Keratinocyte (primary cell): ENCODE measurements around the gene FAM50B. TPM values are rescaled to one million over a fixed set of nuclear protein-coding genes. Genes with fewer than 3 reads are reported as not detected.

Experiments used
- DNase-seq: peaks from one replicate; pipeline ENCODE4 v3.0.0-alpha.2; 2011; ENCODE audit warnings: low read depth, missing footprints, low spot score
- FAIRE-seq: peaks from 2 replicates; lab custom pipeline; 2011; peaks lifted over from hg19 to GRCh38; lab: Jason Lieb, UNC
- H2AFZ ChIP-seq: 2 replicates; pipeline ENCODE4 v1.6.0; 2012; ENCODE audit warnings: low read length, control low read depth, inconsistent platforms; ENCODE audit not compliant: control insufficient read depth
- H3K27ac ChIP-seq: 2 replicates; pipeline ENCODE4 v1.5.1; 2011; ENCODE audit warnings: low read length; ENCODE audit not compliant: control insufficient read depth, insufficient read depth
- H3K27me3 ChIP-seq: 3 replicates; pipeline ENCODE4 v1.6.0; 2011; ENCODE audit warnings: low read length; ENCODE audit not compliant: control insufficient read depth, insufficient read depth; ENCODE audit errors: extremely low read depth
- H3K36me3 ChIP-seq, 2 experiments: 2 replicates in 1 of 2; 3 replicates in 1 of 2; pipeline ENCODE4 v1.5.1; 2011; ENCODE audit warnings: low read length in 2 of 2, mild to moderate bottlenecking in 1 of 2; ENCODE audit not compliant: control insufficient read depth in 2 of 2, insufficient read depth in 2 of 2; ENCODE audit errors: extremely low read depth in 1 of 2
- H3K4me1 ChIP-seq: 3 replicates; pipeline ENCODE4 v1.5.1; 2011; ENCODE audit warnings: low read length; ENCODE audit not compliant: control insufficient read depth, insufficient read depth; ENCODE audit errors: extremely low read depth
- H3K4me2 ChIP-seq: 3 replicates; pipeline ENCODE4 v1.6.0; 2011; ENCODE audit warnings: low read depth, low read length; ENCODE audit not compliant: control insufficient read depth, insufficient read depth; ENCODE audit errors: extremely low read depth
- H3K4me3 ChIP-seq, 3 experiments: fragments of 200-600 bp in 1 of 3; sonication (generic) in 1 of 3; 2 replicates in 2 of 3; 3 replicates in 1 of 3; pipeline ENCODE4 v1.5.1; 2011 to 2016; ENCODE audit warnings: low read length in 3 of 3, mild to moderate bottlenecking in 3 of 3, control low read depth in 2 of 3, inconsistent platforms in 1 of 3, low read depth in 1 of 3, mixed read lengths in 1 of 3, mixed run types in 1 of 3, moderate library complexity in 1 of 3; ENCODE audit not compliant: control insufficient read depth in 2 of 3, insufficient read depth in 2 of 3; ENCODE audit errors: extremely low read depth in 1 of 3
- H3K79me2 ChIP-seq: 2 replicates; pipeline ENCODE4 v1.6.0; 2012; ENCODE audit warnings: low read length; ENCODE audit not compliant: control insufficient read depth, insufficient read depth
- H3K9ac ChIP-seq: 3 replicates; pipeline ENCODE4 v1.6.0; 2011; ENCODE audit warnings: low read length; ENCODE audit not compliant: control insufficient read depth, insufficient read depth; ENCODE audit errors: extremely low read depth
- H3K9me1 ChIP-seq: 3 replicates; pipeline ENCODE4 v1.6.0; 2011; ENCODE audit warnings: low read length; ENCODE audit not compliant: control insufficient read depth, insufficient read depth; ENCODE audit errors: extremely low read depth
- H3K9me3 ChIP-seq: 2 replicates; pipeline ENCODE4 v1.5.1; 2012; ENCODE audit warnings: low read depth, low read length; ENCODE audit not compliant: control insufficient read depth
- H4K20me1 ChIP-seq: 3 replicates; pipeline ENCODE4 v1.6.0; 2011; ENCODE audit warnings: low read length; ENCODE audit not compliant: control insufficient read depth, insufficient read depth; ENCODE audit errors: extremely low read depth
- CTCF ChIP-seq, 3 experiments: IDR thresholded peaks in 1 of 3; conservative IDR thresholded peaks in 1 of 3; optimal IDR thresholded peaks in 1 of 3; 2 replicates in 2 of 3; 3 replicates in 1 of 3; pipeline versions ENCODE3 to v1.5.1; 2011; ENCODE audit warnings: low read length in 3 of 3, mild to moderate bottlenecking in 3 of 3, moderate library complexity in 2 of 3, control low read depth in 1 of 3, inconsistent platforms in 1 of 3; ENCODE audit not compliant: insufficient read depth in 2 of 3; ENCODE audit errors: extremely low read depth in 1 of 3
- EZH2 ChIP-seq: IDR thresholded peaks from one replicate; pipeline ENCODE4 v1.6.1; 2012; ENCODE audit warnings: inconsistent platforms, mild to moderate bottlenecking, low read length, moderate library complexity
- dilution Hi-C: fragments of 300-500 bp; cut with MboI; formaldehyde crosslinking; loops from one replicate; pipeline ENCODE4 v1.7.0; 2020; ENCODE audit warnings: low sequenced_read_pairs; ENCODE audit not compliant: extremely low pct_ligation_motif_present
- polyA plus RNA-seq, 5 experiments: library from polyadenylated mRNA; depleted of rRNA in 3 of 5; stranded (reverse) in 3 of 5; stranded (forward) in 1 of 5; unstranded in 1 of 5; fragments of >200 nt; gene quantifications; 1 replicate in 1 of 5; 2 replicates in 3 of 5; 3 replicates in 1 of 5; pipeline versions ENCODE4 v1.2.1 to v1.2.3, GENCODE V29; 2011 to 2012; ENCODE audit warnings: missing spikeins in 2 of 5, low read depth in 1 of 5, low replicate concordance in 1 of 5

FAM50B gene
- polyA plus RNA-seq, 1 donor (not counting 4 experiments of a cell fraction or from before 2014, with no cell fraction given) = 4.0 TPM

GRCh38 chr6:3891883-3892282 lies 42.7 kb downstream of the FAM50B start:
- Histone ChIP-seq H3K4me1 (no peaks in the 10 kb centered on the region), H3K9ac (no peak overlapping the region), H3K79me2 (no peaks in the 10 kb centered on the region), H2AFZ (no peak overlapping the region), H3K4me3 (no peak overlapping the region), H3K9me1 (no peaks in the 10 kb centered on the region), H3K36me3 (no peaks in the 10 kb centered on the region), H3K27me3 (peaks cover 2% of the 10 kb centered on the region), H3K4me2 (no peak overlapping the region), H3K27ac (no peak overlapping the region), H4K20me1 (no peaks in the 10 kb centered on the region), H3K9me3 (no peaks in the 10 kb centered on the region)
- FAIRE-seq (no peak), DNase-seq (no peak)
- TF ChIP-seq CTCF (optimal IDR thresholded peaks at IDR 0.05 in 1 of 3, IDR thresholded peaks at IDR 0.05 in 1 of 3, conservative IDR thresholded peaks at IDR 0.05 in 1 of 3; ENCODE audit: extremely low read depth in 1 of 3, insufficient read depth in 2 of 3, low read length in 3 of 3) = no peak
- TF ChIP-seq EZH2 = no peak
- dilution Hi-C loops = no loop called here

GRCh38 chr6:3892603-3893002 lies 43.4 kb downstream of the FAM50B start:
- TF ChIP-seq EZH2 (no peak), CTCF (optimal IDR thresholded peaks at IDR 0.05 in 1 of 3, IDR thresholded peaks at IDR 0.05 in 1 of 3, conservative IDR thresholded peaks at IDR 0.05 in 1 of 3; ENCODE audit: extremely low read depth in 1 of 3, insufficient read depth in 2 of 3, low read length in 3 of 3) (no peak)
- Histone ChIP-seq H3K79me2 (no peaks in the 10 kb centered on the region), H3K4me3 (no peak overlapping the region), H3K9ac (no peak overlapping the region), H3K27me3 (peaks cover 2% of the 10 kb centered on the region), H3K4me2 (no peak overlapping the region), H2AFZ (no peak overlapping the region), H3K36me3 (no peaks in the 10 kb centered on the region), H3K9me1 (no peaks in the 10 kb centered on the region), H3K27ac (no peak overlapping the region), H3K4me1 (no peaks in the 10 kb centered on the region), H3K9me3 (no peaks in the 10 kb centered on the region), H4K20me1 (no peaks in the 10 kb centered on the region)
- dilution Hi-C loops = no loop called here
- DNase-seq = no peak
- no peak for FAIRE-seq
